K562 (cell line): ENCODE data around the gene VPS33A. TPM values are rescaled to one million over a fixed set of nuclear protein-coding genes. Genes with fewer than 3 reads are reported as not detected.
"Not testable (repeated sequence)": the region's sequence is repeated elsewhere in the genome, so short reads cannot be mapped to it uniquely, and the experiment has no call there.

Source experiments
- ATAC-seq: fragments of 200-7000 bp; cut with Tn5 transposase; 3 replicates; pipeline ENCODE4 v1.9.1; 2020; ENCODE audit warnings: moderate library complexity
- BruUV-seq: library from RNA; stranded (reverse); fragments of 400-500 nt; replicated peaks from 2 replicates; lab custom pipeline; 2021; lab: Mats Ljungman, UMichigan
- CTCF ChIA-PET: fragments of 300-600 bp; formaldehyde crosslinking; extraction: SDS; loops from one replicate; lab custom pipeline; 2021; ENCODE audit warnings: low intra/inter-chr PET ratio; lab: Yijun Ruan, JAX
- POLR2A ChIA-PET: fragments of 300-600, 350-650 bp; sonication (Branson Sonifier 250); formaldehyde crosslinking; extraction: SDS; loops from one replicate; lab custom pipeline; 2021; ENCODE audit warnings: antibody characterized with exemption, inconsistent platforms; lab: Yijun Ruan, JAX
- DNase-seq, 4 experiments: peaks; one replicate each; pipeline versions ENCODE4 v3.0.0 to v3.0.0-alpha.2; 2011 to 2018; ENCODE audit warnings: low spot score in 3 of 4, mixed read lengths in 3 of 4; ENCODE audit errors: extremely low read depth in 1 of 4
- FAIRE-seq: peaks from 2 replicates; lab custom pipeline; 2011; peaks lifted over from hg19 to GRCh38; lab: Jason Lieb, UNC
- H2AFZ ChIP-seq: 2 replicates; pipeline ENCODE4 v1.6.0; 2011; ENCODE audit warnings: low read depth, low read length, control low read depth, inconsistent platforms
- H3K27ac ChIP-seq: fragments of 200-600 bp; 3 replicates; pipeline ENCODE4 v1.8.0; 2011; ENCODE audit warnings: low read depth, mild to moderate bottlenecking, control low read depth, inconsistent platforms, low read length, moderate library complexity, mixed read lengths; ENCODE audit errors: extremely low read depth
- H3K27me3 ChIP-seq, 2 experiments: fragments of 300-600 bp in 1 of 2; 2 replicates in 1 of 2; 3 replicates in 1 of 2; pipeline versions ENCODE4 v1.6.0 to v1.8.0; 2011; ENCODE audit warnings: inconsistent platforms in 2 of 2, low read length in 2 of 2, mild to moderate bottlenecking in 1 of 2, mixed read lengths in 1 of 2, moderate library complexity in 1 of 2; ENCODE audit not compliant: control insufficient read depth in 2 of 2, insufficient read depth in 2 of 2
- H3K36me3 ChIP-seq: fragments of 300-600 bp; 3 replicates; pipeline ENCODE4 v1.8.0; 2011; ENCODE audit warnings: mild to moderate bottlenecking, low read length, inconsistent platforms; ENCODE audit not compliant: control insufficient read depth, insufficient read depth
- H3K4me1 ChIP-seq, 2 experiments: fragments of 200-600 bp in 1 of 2; replicated peaks in 1 of 2; 2 replicates in 1 of 2; 3 replicates in 1 of 2; pipeline versions ENCODE4 v1.5.1 to v1.8.0; 2011; ENCODE audit warnings: inconsistent platforms in 2 of 2, low read length in 2 of 2, mild to moderate bottlenecking in 1 of 2, mixed read lengths in 1 of 2, moderate library complexity in 1 of 2; ENCODE audit not compliant: control insufficient read depth in 2 of 2, insufficient read depth in 2 of 2
- H3K4me2 ChIP-seq: 2 replicates; pipeline ENCODE4 v1.6.1; 2011; ENCODE audit warnings: low read length, control low read depth, inconsistent platforms, mixed read lengths; ENCODE audit not compliant: insufficient read depth
- H3K4me3 ChIP-seq: fragments of 200-600 bp; sonication (generic), shearing (Covaris generic); 2 replicates; pipeline ENCODE4 v1.5.1; 2016; ENCODE audit warnings: control low read depth, inconsistent platforms
- H3K79me2 ChIP-seq: fragments of 200-600 bp; 3 replicates; pipeline ENCODE4 v1.8.0; 2011; ENCODE audit warnings: low read length, inconsistent platforms; ENCODE audit not compliant: control insufficient read depth, insufficient read depth
- H3K9ac ChIP-seq, 2 experiments: 2 replicates each; pipeline versions ENCODE4 v1.6.0 to v1.6.1; 2011; ENCODE audit warnings: low read depth in 2 of 2, low read length in 2 of 2, control low read depth in 1 of 2, inconsistent platforms in 1 of 2, mild to moderate bottlenecking in 1 of 2, mixed read lengths in 1 of 2; ENCODE audit not compliant: insufficient read depth in 1 of 2
- H3K9me1 ChIP-seq: one replicate; pipeline ENCODE4 v1.6.0; 2011; ENCODE audit warnings: inconsistent platforms, mild to moderate bottlenecking, low read length, moderate library complexity; ENCODE audit not compliant: control insufficient read depth, insufficient read depth
- H3K9me3 ChIP-seq: replicated peaks from 2 replicates; pipeline ENCODE4 v1.5.1; 2011; ENCODE audit warnings: low read depth, low read length, inconsistent platforms; ENCODE audit not compliant: control insufficient read depth, insufficient read depth
- H4K20me1 ChIP-seq: replicated peaks from 2 replicates; pipeline ENCODE4 v1.6.1; 2011; ENCODE audit warnings: low read length, inconsistent platforms, mixed read lengths; ENCODE audit not compliant: control insufficient read depth, insufficient read depth
- FOXM1 ChIP-seq, 2 experiments: fragments of 450-650 bp in 1 of 2; sonication (generic) in 1 of 2; formaldehyde crosslinking in 1 of 2; IDR thresholded peaks; 2 replicates each; pipeline versions ENCODE4 v1.6.1 to v1.9.0; 2017 to 2022; ENCODE audit warnings: low read depth in 2 of 2, mild to moderate bottlenecking in 2 of 2, missing genetic modification reagents in 1 of 2, moderate library complexity in 1 of 2
- HSF4 ChIP-seq: fragments of 250-450 bp; sonication (Bioruptor Pico); IDR thresholded peaks from 2 replicates; pipeline ENCODE4 v2.1.2; 2022; ENCODE audit warnings: mild to moderate bottlenecking, moderate library complexity, borderline replicate concordance
- NRF1 ChIP-seq, 2 experiments: fragments of 450-650 bp; IDR thresholded peaks in 1 of 2; conservative IDR thresholded peaks in 1 of 2; 2 replicates each; pipeline ENCODE4 v1.6.1; 2014; ENCODE audit warnings: mild to moderate bottlenecking in 2 of 2
- TEAD1 ChIP-seq, 2 experiments: fragments of 450-650 bp in 1 of 2; sonication (generic) in 1 of 2; formaldehyde crosslinking; IDR thresholded peaks; 2 replicates each; pipeline versions ENCODE4 v1.4.0 to v1.8.0; 2020 to 2022; ENCODE audit warnings: mild to moderate bottlenecking in 2 of 2, missing genetic modification reagents in 1 of 2
- ZNF217 ChIP-seq: sonication (generic); formaldehyde crosslinking; IDR thresholded peaks from 2 replicates; pipeline ENCODE4 v1.8.0; 2022; ENCODE audit warnings: mild to moderate bottlenecking, missing genetic modification reagents
- WGBS: fragments of 100-300 bp; shearing (Covaris generic); methylation state at CpG from one replicate; pipeline ENCODE4 v1.1.6; 2016; ENCODE audit warnings: low coverage, mixed read lengths; ENCODE audit not compliant: insufficient coverage; ENCODE audit errors: missing lambda C conversion rate; 5-methylcytosine and 5-hydroxymethylcytosine counted together
- in situ Hi-C: fragments of 300-500 bp; cut with MboI; formaldehyde crosslinking; loops from 4 replicates; pipeline ENCODE4 v1.15.0; 2018; ENCODE audit warnings: inconsistent platforms, mixed read lengths
- intact Hi-C: fragments of 100-400 bp; cut with micrococcal nuclease; formaldehyde crosslinking; loops from 2 replicates; pipeline ENCODE4 v1.14.2; 2022
- polyA plus RNA-seq, 8 experiments: library from polyadenylated mRNA; depleted of rRNA in 4 of 8; stranded (reverse) in 5 of 8; unstranded in 3 of 8; fragments of >200 nt; fragmentation: Nextera tagmentation in 2 of 8; fragmentation: Illumina TruSeq in 1 of 8; extraction: Ambion mirVana in 2 of 8; extraction: Trizol in 1 of 8; gene quantifications; 2 replicates each; pipeline versions ENCODE4 v1.2.1 to v1.2.3, GENCODE V29; 2011 to 2014; ENCODE audit warnings: inconsistent platforms in 1 of 8, missing spikeins in 1 of 8
- total RNA-seq, 7 experiments: library from RNA; depleted of rRNA in 6 of 7; stranded (reverse); fragments of >200 nt in 6 of 7; fragmentation: Illumina TruSeq in 2 of 7; extraction: Trizol in 2 of 7; gene quantifications; 2 replicates each; pipeline versions ENCODE4 v1.2.1 to v1.2.3, GENCODE V29; 2011 to 2021; ENCODE audit warnings: low replicate concordance in 1 of 7

VPS33A gene
- total and polyA plus RNA-seq, 9 of the 15 experiments (the other 6 are each of a cell fraction or from before 2014, with no cell fraction given): 10.6 to 34.3 (median 25.3) TPM

DNA sequence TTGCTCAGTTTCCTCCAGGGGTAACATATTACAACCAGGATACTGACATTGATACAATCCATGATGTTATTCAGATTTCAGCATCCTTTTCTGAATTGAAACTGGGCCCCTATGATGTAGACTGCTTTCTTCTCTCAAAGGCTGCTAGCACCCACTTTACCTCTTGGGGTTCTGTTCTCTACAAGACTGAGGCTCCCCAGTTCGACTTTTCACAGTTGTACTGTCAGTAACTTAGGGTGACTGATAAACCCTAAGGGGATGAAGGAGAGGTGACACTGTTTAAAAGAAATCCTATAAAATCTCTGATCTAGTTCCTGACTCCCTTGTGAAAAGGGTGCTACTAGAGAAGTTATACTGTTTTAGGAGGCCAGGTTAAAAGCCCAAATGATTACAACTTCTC, 818 bp downstream of the VPS33A start (continued):
- no peak for TF ChIP-seq FOXM1 (IDR thresholded peaks at IDR 0.05; ENCODE audit: low read depth)
- no peak for TF ChIP-seq FOXM1 (CRISPR knock-in tag; IDR thresholded peaks at IDR 0.05; ENCODE audit: low read depth)
- no peak for TF ChIP-seq ZNF217 (CRISPR knock-in tag)
- no peak for TF ChIP-seq TEAD1 (CRISPR knock-in tag; IDR thresholded peaks at IDR 0.05)
- TF ChIP-seq NRF1 (conservative IDR thresholded peaks at IDR 0.05 in 1 of 2, IDR thresholded peaks at IDR 0.05 in 1 of 2): no peak
- TF ChIP-seq HSF4 (CRISPR knock-in tag): no peak

DNA sequence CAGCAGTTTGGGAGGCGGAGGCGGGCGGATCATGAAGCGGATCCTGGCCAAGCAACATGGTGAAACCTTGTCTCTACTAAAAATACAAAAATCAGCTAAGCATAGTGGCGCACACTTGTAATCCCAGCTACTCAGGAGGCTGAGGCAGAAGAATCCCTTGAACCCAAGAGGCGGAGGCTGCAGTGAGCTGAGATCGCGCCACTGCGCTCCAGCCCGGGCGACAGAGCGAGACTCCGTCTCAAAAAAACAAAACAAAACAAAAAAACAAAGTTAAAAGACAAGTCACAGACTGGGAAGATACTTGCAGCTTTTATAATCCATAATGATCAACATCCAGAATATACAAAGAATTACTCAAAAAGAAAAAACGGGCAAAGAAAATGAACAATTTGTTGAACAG, 5.6 kb downstream of the VPS33A start:
- H3K4me1 ChIP-seq, CTCF ChIA-PET, DNase-seq, H3K27ac ChIP-seq, H3K9me3 ChIP-seq, H3K9me1 ChIP-seq, H3K27me3 ChIP-seq, in situ Hi-C loops, H4K20me1 ChIP-seq, intact Hi-C loops, ATAC-seq, FAIRE-seq, H2AFZ ChIP-seq, H3K4me3 ChIP-seq, H3K9ac ChIP-seq, BruUV-seq, H3K4me2 ChIP-seq: not testable (repeated sequence)
- peaks cover 58% of the 10 kb centered on the region; the same call in 2 of the 3 replicates for H3K36me3 ChIP-seq
- 83% methylated on average over 14 of the region's 14 CpGs for WGBS
- POLR2A ChIA-PET: interaction anchor here (1.3 kb wide), 1 partner anchor 16 kb away, joined by 4 read pairs; no protein-coding TSS in a partner anchor
- peaks cover 13% of the 10 kb centered on the region for H3K79me2 ChIP-seq

DNA sequence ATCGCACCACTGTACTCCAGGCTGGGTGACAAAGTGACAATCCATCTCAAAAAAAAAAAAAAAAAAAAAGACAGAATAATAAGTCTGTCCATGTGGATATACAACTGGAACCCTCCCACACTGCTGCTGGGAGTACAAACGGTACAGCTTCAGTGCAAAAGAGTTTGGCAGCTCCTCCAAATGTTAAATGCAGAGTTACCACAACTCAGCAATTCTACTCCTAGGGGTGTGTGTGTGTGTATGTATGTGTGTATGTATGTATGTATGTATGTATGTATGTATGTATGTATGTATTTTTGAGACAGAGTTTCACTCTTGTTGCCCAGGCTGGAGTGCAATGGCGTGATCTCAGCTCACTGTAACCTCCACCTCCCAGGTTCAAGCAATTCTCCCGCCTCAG, 7.4 kb downstream of the VPS33A start:
- POLR2A ChIA-PET, BruUV-seq: not testable (repeated sequence)

GRCh38 chr12:122258462-122258861, 7.8 kb downstream of the VPS33A start:
- in situ Hi-C loops, H2AFZ ChIP-seq, H3K9me1 ChIP-seq, BruUV-seq, H3K4me1 ChIP-seq, POLR2A ChIA-PET, ATAC-seq, H3K9me3 ChIP-seq, H3K27me3 ChIP-seq, FAIRE-seq, H3K4me3 ChIP-seq, H3K9ac ChIP-seq, H3K4me2 ChIP-seq, CTCF ChIA-PET, DNase-seq, H4K20me1 ChIP-seq, intact Hi-C loops, H3K79me2 ChIP-seq, H3K27ac ChIP-seq: not testable (repeated sequence)
- H3K36me3 ChIP-seq: peaks cover 59% of the 10 kb centered on the region; the same call in 2 of the 3 replicates
- 79% methylated on average over 4 of the region's 4 CpGs for WGBS

More for the DNA sequence above, 7.4 kb downstream of the VPS33A start:
- intact Hi-C loops, H3K27me3 ChIP-seq, H3K4me1 ChIP-seq, H3K4me2 ChIP-seq, H3K9me3 ChIP-seq, H3K4me3 ChIP-seq, H3K9ac ChIP-seq, H3K79me2 ChIP-seq, in situ Hi-C loops, H3K27ac ChIP-seq, DNase-seq, CTCF ChIA-PET, H2AFZ ChIP-seq, H3K9me1 ChIP-seq, H4K20me1 ChIP-seq, FAIRE-seq, ATAC-seq: not testable (repeated sequence)
- WGBS: 67% methylated on average over 2 of the region's 4 CpGs
- H3K36me3 ChIP-seq: peaks cover 63% of the 10 kb centered on the region; the same call in 2 of the 3 replicates
